Measurements from ENCODE around the gene ARHGEF33. TPM values are rescaled to one million over a fixed set of nuclear protein-coding genes. Genes with fewer than 3 reads are reported as not detected.

The ARHGEF33 gene
- total RNA-seq, 3 donors from 2014 or later (not counting 1 experiment from before 2014, with no cell fraction given) = 0.27 TPM; not detected in 2

- DNase-seq (no peak), ATAC-seq (no peak)
- no peaks in the 10 kb centered on the region for H3K27me3 ChIP-seq (ENCODE audit: control insufficient read depth, insufficient read depth, low read length)
- no peaks in the 10 kb centered on the region for H3K9me3 Mint-ChIP-seq
- H3K4me1 ChIP-seq (ENCODE audit: control insufficient read depth, insufficient read depth, low read length) = no peaks in the 10 kb centered on the region
- no peaks in the 10 kb centered on the region for H3K36me3 Mint-ChIP-seq
- no peak overlapping the region for H3K27ac Mint-ChIP-seq
- intact Hi-C loops (cut with micrococcal nuclease) = loop anchor here (2.0 kb wide), 1 partner anchor 113 kb away; no protein-coding TSS in a partner anchor
- no peak for TF ChIP-seq CTCF (IDR thresholded peaks at IDR 0.05)
- no peaks in the 10 kb centered on the region for H3K4me1 Mint-ChIP-seq
- H3K4me3 Mint-ChIP-seq = no peak overlapping the region
- no peak overlapping the region for H3K4me3 ChIP-seq (ENCODE audit: low read length)
- no peak overlapping the region for H3K27ac ChIP-seq (ENCODE audit: low read length)
- H3K9me3 ChIP-seq (ENCODE audit: control insufficient read depth, insufficient read depth, low read length) = no peaks in the 10 kb centered on the region
- no peaks in the 10 kb centered on the region for H3K36me3 ChIP-seq (ENCODE audit: control insufficient read depth, insufficient read depth, low read length)
- WGBS (ENCODE audit: insufficient coverage) = 90% methylated on average over 5 of the region's 5 CpGs
- peaks cover 0 to 8% of the 10 kb centered on the region in 2 donors for H3K27me3 Mint-ChIP-seq (ENCODE audit: low read depth in 2 of 2)
These were observed 56.2 kb downstream of the ARHGEF33 start for GRCh38 chr2:38945911-38946310.

- H3K4me3 ChIP-seq (ENCODE audit: low read length) = no peak overlapping the region
- intact Hi-C loops (cut with micrococcal nuclease) = loop anchor here (1.0 to 2.0 kb wide), 2 partner anchors 111 to 283 kb away; no protein-coding TSS in a partner anchor
- DNase-seq = peak; percentile 24 to 77
- no peaks in the 10 kb centered on the region for H3K27me3 ChIP-seq (ENCODE audit: control insufficient read depth, insufficient read depth, low read length)
- H3K36me3 ChIP-seq (ENCODE audit: control insufficient read depth, insufficient read depth, low read length) = no peaks in the 10 kb centered on the region
- H3K4me1 ChIP-seq (ENCODE audit: control insufficient read depth, insufficient read depth, low read length) = no peaks in the 10 kb centered on the region
- ATAC-seq = peak; percentile 63 to 71 (median 63)
- no peaks in the 10 kb centered on the region for H3K36me3 Mint-ChIP-seq
- no peak overlapping the region for H3K27ac ChIP-seq (ENCODE audit: low read length)
- no peaks in the 10 kb centered on the region for H3K4me1 Mint-ChIP-seq
- H3K4me3 Mint-ChIP-seq = no peak overlapping the region
- H3K27ac Mint-ChIP-seq = no peak overlapping the region
- H3K27me3 Mint-ChIP-seq (ENCODE audit: low read depth in 2 of 2) = peaks cover 3 to 16% of the 10 kb centered on the region in 2 donors
- 71% methylated on average over 11 of the region's 11 CpGs for WGBS (ENCODE audit: insufficient coverage)
- H3K9me3 Mint-ChIP-seq = no peaks in the 10 kb centered on the region
- peak; percentile 59 for TF ChIP-seq CTCF (IDR thresholded peaks at IDR 0.05)
- no peaks in the 10 kb centered on the region for H3K9me3 ChIP-seq (ENCODE audit: control insufficient read depth, insufficient read depth, low read length)
These were observed 57.9 kb downstream of the ARHGEF33 start for GRCh38 chr2:38947241-38948239.

- ATAC-seq (no peak), DNase-seq (no peak)
- Mint-ChIP-seq H3K4me1 (no peaks in the 10 kb centered on the region), H3K27me3 (ENCODE audit: low read depth in 2 of 2) (peaks cover 7 to 16% of the 10 kb centered on the region in 2 donors), H3K4me3 (no peak overlapping the region), H3K27ac (no peak overlapping the region), H3K9me3 (no peaks in the 10 kb centered on the region), H3K36me3 (no peaks in the 10 kb centered on the region)
- Histone ChIP-seq H3K4me1 (ENCODE audit: control insufficient read depth, insufficient read depth, low read length) (no peaks in the 10 kb centered on the region), H3K4me3 (ENCODE audit: low read length) (no peak overlapping the region), H3K27ac (ENCODE audit: low read length) (no peak overlapping the region), H3K36me3 (ENCODE audit: control insufficient read depth, insufficient read depth, low read length) (no peaks in the 10 kb centered on the region), H3K9me3 (ENCODE audit: control insufficient read depth, insufficient read depth, low read length) (no peaks in the 10 kb centered on the region), H3K27me3 (ENCODE audit: control insufficient read depth, insufficient read depth, low read length) (no peaks in the 10 kb centered on the region)
- TF ChIP-seq CTCF (IDR thresholded peaks at IDR 0.05) = no peak
- WGBS (ENCODE audit: insufficient coverage) = 100% methylated on average over 1 of the region's 3 CpGs
- intact Hi-C loops (cut with micrococcal nuclease) = no loop called here
These were observed 58.8 kb downstream of the ARHGEF33 start for GRCh38 chr2:38948387-38948882.

All from natural killer cell (primary cell).